Measurements from ENCODE around the gene SULT1A1.

Gene SULT1A1

GRCh38 chr16:28558456-28558855 lies 51.4 kb downstream of the SULT1A1 start:
- no peak overlapping the region for H3K4me3 ChIP-seq (ENCODE audit: low read length)
- TF ChIP-seq ZNF274 (IDR thresholded peaks at IDR 0.05; ENCODE audit: low read depth, low read length): no peak

DNA sequence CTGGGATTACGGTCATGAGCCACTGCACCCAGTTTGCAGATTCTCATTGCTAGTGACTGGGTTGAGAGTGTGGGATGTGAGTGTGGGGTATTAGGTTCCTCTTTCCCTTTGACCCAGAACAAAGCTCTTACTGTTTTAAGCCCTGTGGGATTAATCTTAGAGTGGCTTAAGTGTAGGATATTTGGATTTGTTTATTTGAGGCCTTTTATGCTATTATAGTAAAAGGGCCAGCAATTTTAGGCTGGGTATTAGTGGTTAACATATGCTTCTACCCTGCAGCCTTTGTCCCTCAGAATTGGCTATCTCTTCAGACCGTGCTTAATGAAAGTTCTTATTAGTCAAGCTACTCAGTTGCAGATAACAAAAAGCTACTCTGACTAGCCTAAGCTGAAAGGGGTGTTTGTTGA lies 52.9 kb downstream of the SULT1A1 start:
- no peak overlapping the region for H3K4me3 ChIP-seq (ENCODE audit: low read length)
- TF ChIP-seq ZNF274 (IDR thresholded peaks at IDR 0.05; ENCODE audit: low read depth, low read length): no peak

DNA sequence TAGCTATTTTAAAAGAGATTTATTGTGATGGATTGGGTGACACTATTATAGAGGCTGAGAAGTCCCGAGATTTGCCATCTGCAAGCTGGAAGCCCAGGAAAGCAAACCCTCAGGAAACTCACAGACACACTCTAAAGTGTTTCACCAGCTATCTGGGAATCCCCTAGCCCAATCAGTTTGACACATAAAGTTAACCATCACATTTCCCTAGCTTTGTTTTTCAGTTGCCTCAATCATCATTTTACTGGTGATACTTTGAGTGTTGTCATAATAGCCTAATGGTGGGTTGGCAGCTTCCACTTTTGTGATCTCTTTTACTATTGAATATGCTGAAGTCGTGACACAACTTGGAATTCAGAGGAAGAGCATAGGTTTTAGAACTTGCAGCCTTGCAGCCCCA lies 54.3 kb downstream of the SULT1A1 start:
- TF ChIP-seq ZNF274 (IDR thresholded peaks at IDR 0.05; ENCODE audit: low read depth, low read length): no peak
- H3K4me3 ChIP-seq (ENCODE audit: low read length): no peak overlapping the region

Measured in GM08714 (cell line).